ENCODE measurements around the gene GPR141. TPM values are rescaled to one million over a fixed set of nuclear protein-coding genes. Genes with fewer than 3 reads are reported as not detected.

Gene GPR141
- total RNA-seq, 1 experiment from 2014 or later = 1.8 TPM

GRCh38 chr7:37735196-37735595, 51.6 kb downstream of the GPR141 start (continued):
- TF ChIP-seq ARID4B (CRISPR knock-in tag; IDR thresholded peaks at IDR 0.05; ENCODE audit: borderline replicate concordance) (no peak), ZNF425 (CRISPR knock-in tag; conservative IDR thresholded peaks at IDR 0.05) (no peak), KAT7 (CRISPR knock-in tag; IDR thresholded peaks at IDR 0.05; ENCODE audit: borderline replicate concordance) (no peak), EMX1 (CRISPR knock-in tag; IDR thresholded peaks at IDR 0.05) (no peak), ZNF263 (CRISPR knock-in tag; IDR thresholded peaks at IDR 0.05; ENCODE audit: low read depth) (no peak), JAZF1 (CRISPR knock-in tag; IDR thresholded peaks at IDR 0.05) (no peak), ZNF532 (CRISPR knock-in tag; IDR thresholded peaks at IDR 0.05; ENCODE audit: borderline replicate concordance) (no peak)

- CTCF ChIA-PET = no interaction called here
- ATAC-seq = no peak
- Mint-ChIP-seq H3K27ac (no peak overlapping the region), H3K4me1 (0 out of 2 replicates have a peak, but pooled peaks cover 4% of the 10 kb centered on the region), H3K4me3 (no peak overlapping the region), H3K27me3 (ENCODE audit: low read depth) (no peaks in the 10 kb centered on the region), H3K9me3 (no peaks in the 10 kb centered on the region), H3K36me3 (no peaks in the 10 kb centered on the region)
- no peak for DNase-seq (ENCODE audit: low spot score)
- POLR2A ChIA-PET = no interaction called here
- no peak for TF ChIP-seq ZNF425 (CRISPR knock-in tag; conservative IDR thresholded peaks at IDR 0.05)
- no peak for TF ChIP-seq ZNF121 (CRISPR knock-in tag; IDR thresholded peaks at IDR 0.05)
- TF ChIP-seq HMGXB4 (CRISPR knock-in tag; IDR thresholded peaks at IDR 0.05) = no peak
- TF ChIP-seq ZNF317 (CRISPR knock-in tag; IDR thresholded peaks at IDR 0.05; ENCODE audit: borderline replicate concordance, low read depth) = no peak
- TF ChIP-seq ZNF423 (CRISPR knock-in tag; IDR thresholded peaks at IDR 0.05) = no peak
- no peak for TF ChIP-seq GABPB1 (CRISPR knock-in tag; IDR thresholded peaks at IDR 0.05)
- no peak for TF ChIP-seq NR1H2 (CRISPR knock-in tag; IDR thresholded peaks at IDR 0.05)
- no peak for TF ChIP-seq ZNF219 (CRISPR knock-in tag; IDR thresholded peaks at IDR 0.05; ENCODE audit: borderline replicate concordance)
- TF ChIP-seq ZBTB43 (CRISPR knock-in tag; IDR thresholded peaks at IDR 0.05) = no peak
- TF ChIP-seq KAT7 (CRISPR knock-in tag; IDR thresholded peaks at IDR 0.05; ENCODE audit: borderline replicate concordance) = no peak
- no peak for TF ChIP-seq ELF4 (CRISPR knock-in tag; IDR thresholded peaks at IDR 0.05; ENCODE audit: low read depth)
- no peak for TF ChIP-seq EMX1 (CRISPR knock-in tag; IDR thresholded peaks at IDR 0.05)
Measured at GRCh38 chr7:37738321-37738720, 54.8 kb downstream of the GPR141 start.

Measured in WTC11 (cell line).